Smooth muscle cell of the brain vasculature (primary cell): ENCODE measurements around the gene PTK7.
A peak's percentile ranks its signal among the peaks of the same experiment; 100 is the strongest.
"Not testable (repeated sequence)": the region's sequence is repeated elsewhere in the genome, so short reads cannot be mapped to it uniquely, and the experiment has no call there.

Experiments used
- DNase-seq: peaks from one replicate; pipeline ENCODE4 v3.0.0-alpha.2; 2012; ENCODE audit warnings: low read depth, low spot score

Gene PTK7

GRCh38 chr6:43117466-43117865 lies 41.4 kb downstream of the PTK7 start:
- not testable (repeated sequence) for DNase-seq

GRCh38 chr6:43119482-43119881 lies 43.4 kb downstream of the PTK7 start:
- no peak for DNase-seq

- no peak for DNase-seq
Measured at GRCh38 chr6:43120101-43120763, 44.1 kb downstream of the PTK7 start.

- DNase-seq = peak; percentile 93
Measured at GRCh38 chr6:43120944-43121913, 45.1 kb downstream of the PTK7 start.

- DNase-seq = no peak
Measured at GRCh38 chr6:43122146-43122545, 46.0 kb downstream of the PTK7 start.

- DNase-seq = no peak
Measured at GRCh38 chr6:43123461-43124314, 47.6 kb downstream of the PTK7 start.

- no peak for DNase-seq
Measured at GRCh38 chr6:43124481-43124880, 48.4 kb downstream of the PTK7 start.

GRCh38 chr6:43125119-43125518 lies 49.0 kb downstream of the PTK7 start:
- peak; percentile 69 for DNase-seq

GRCh38 chr6:43125555-43125954 lies 49.4 kb downstream of the PTK7 start:
- no peak for DNase-seq

GRCh38 chr6:43127180-43127579 lies 51.1 kb downstream of the PTK7 start:
- DNase-seq = no peak

- DNase-seq = no peak
Measured at GRCh38 chr6:43127877-43128276, 51.8 kb downstream of the PTK7 start.

- no peak for DNase-seq
Measured at GRCh38 chr6:43128926-43129325, 52.8 kb downstream of the PTK7 start.

- no peak for DNase-seq
Measured at GRCh38 chr6:43129434-43130194, 53.5 kb downstream of the PTK7 start.

GRCh38 chr6:43130429-43130828 lies 54.3 kb downstream of the PTK7 start:
- DNase-seq = no peak

- DNase-seq = not testable (repeated sequence)
Measured at GRCh38 chr6:43131379-43131778, 55.3 kb downstream of the PTK7 start.

- DNase-seq = no peak
Measured at GRCh38 chr6:43138267-43138666, 62.2 kb downstream of the PTK7 start.

GRCh38 chr6:43139973-43140372 lies 63.9 kb downstream of the PTK7 start:
- DNase-seq = not testable (repeated sequence)

- no peak for DNase-seq
Measured at GRCh38 chr6:43141644-43142043, 65.5 kb downstream of the PTK7 start.

- DNase-seq = no peak
Measured at GRCh38 chr6:43142101-43142500, 66.0 kb downstream of the PTK7 start.

GRCh38 chr6:43143235-43144128 lies 67.4 kb downstream of the PTK7 start:
- DNase-seq = peak; percentile 80
